RWPE1 (cell line): ENCODE measurements around the gene OR6B3.
A peak's percentile ranks its signal among the peaks of the same experiment; 100 is the strongest.

ENCODE experiments used
- CTCF ChIA-PET: fragments of 350-600 bp; sonication (Branson Sonifier 250); formaldehyde crosslinking; extraction: SDS; loops from one replicate; lab custom pipeline; 2021; lab: Yijun Ruan, JAX
- POLR2A ChIA-PET: fragments of 400-600 bp; formaldehyde crosslinking; extraction: SDS; loops from one replicate; lab custom pipeline; 2020; ENCODE audit warnings: antibody characterized with exemption; ENCODE audit not compliant: low non-redundant PET; lab: Yijun Ruan, JAX
- DNase-seq: peaks from one replicate; pipeline ENCODE4 v3.0.0; 2012; ENCODE audit warnings: low spot score
- H3K27ac ChIP-seq: fragments of 450-650 bp; 2 replicates; pipeline ENCODE4 v1.5.1; 2017
- CTCF ChIP-seq: fragments of 450-650 bp; conservative IDR thresholded peaks from 2 replicates; pipeline ENCODE4 v1.5.1; 2017; ENCODE audit warnings: low read depth, mild to moderate bottlenecking

OR6B3 gene

DNA sequence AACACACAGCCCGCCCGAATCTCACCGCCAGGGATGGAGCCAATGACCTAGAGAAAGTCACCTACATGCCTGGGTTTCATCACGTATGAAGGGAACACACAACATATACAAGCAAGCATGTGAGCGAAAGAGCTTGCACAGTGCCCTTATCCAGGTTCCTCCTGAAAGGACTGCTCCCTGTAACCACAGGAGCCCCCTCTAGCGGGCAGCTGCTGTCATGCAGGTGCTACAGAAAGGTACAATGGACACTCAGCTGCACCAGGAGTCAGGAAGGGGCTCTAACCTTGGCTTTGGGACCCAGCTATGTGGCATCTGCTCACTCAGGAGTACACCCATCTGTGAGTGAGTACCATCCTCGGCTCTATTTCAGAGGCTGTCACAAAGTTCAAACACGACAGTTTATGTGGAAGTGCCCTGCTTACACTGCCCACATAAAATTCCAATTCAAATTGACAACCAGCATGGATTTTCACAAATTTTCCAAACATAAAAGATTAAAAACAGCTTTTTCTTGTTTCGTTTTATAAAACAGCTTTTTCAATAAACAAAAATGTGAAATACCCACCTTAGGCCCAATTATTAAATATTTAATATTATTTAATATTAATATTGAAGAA is 31.7 kb downstream of the OR6B3 start:
- peak; percentile 67 for DNase-seq
- TF ChIP-seq CTCF = peak; percentile 84
- CTCF ChIA-PET = interaction anchor here (0.6 to 1.3 kb wide), 13 partner anchors 8 to 1080 kb away, joined by 3 to 5 read pairs (median 3); no protein-coding TSS in a partner anchor
- no peak overlapping the region for H3K27ac ChIP-seq
- POLR2A ChIA-PET = no interaction called here

DNA sequence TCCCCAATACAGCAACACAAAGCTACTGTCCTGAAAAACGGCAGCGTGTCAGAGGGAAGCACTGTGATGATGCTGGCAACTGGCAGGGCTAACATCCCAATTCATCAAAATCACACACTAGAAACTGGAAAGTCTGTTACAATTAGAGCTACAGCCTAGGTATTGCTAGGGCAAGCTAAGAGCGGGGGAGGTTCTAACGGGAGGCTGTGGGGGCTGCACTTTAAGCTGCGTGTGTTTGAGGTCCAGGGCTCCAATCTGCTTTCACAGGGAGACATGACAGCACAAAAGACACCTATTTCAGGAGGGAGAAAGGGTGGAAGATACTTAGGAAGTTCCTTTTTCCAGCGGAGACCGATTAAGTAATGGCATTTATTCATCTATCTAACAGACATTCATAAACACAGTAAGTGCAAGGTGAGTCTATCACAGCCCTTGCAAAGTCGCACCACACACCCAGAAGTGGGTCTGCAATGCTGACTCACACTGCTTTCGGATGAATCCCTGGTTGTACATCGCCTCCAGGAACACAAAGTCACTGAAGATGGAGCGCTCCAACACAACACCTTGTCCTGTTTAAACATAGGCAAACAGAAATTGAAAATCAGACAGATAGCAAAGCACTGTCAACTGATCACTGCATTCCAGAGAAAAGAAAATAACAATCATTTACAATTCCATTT is 35.1 kb downstream of the OR6B3 start:
- TF ChIP-seq CTCF = no peak
- POLR2A ChIA-PET = no interaction called here
- DNase-seq = no peak

DNA sequence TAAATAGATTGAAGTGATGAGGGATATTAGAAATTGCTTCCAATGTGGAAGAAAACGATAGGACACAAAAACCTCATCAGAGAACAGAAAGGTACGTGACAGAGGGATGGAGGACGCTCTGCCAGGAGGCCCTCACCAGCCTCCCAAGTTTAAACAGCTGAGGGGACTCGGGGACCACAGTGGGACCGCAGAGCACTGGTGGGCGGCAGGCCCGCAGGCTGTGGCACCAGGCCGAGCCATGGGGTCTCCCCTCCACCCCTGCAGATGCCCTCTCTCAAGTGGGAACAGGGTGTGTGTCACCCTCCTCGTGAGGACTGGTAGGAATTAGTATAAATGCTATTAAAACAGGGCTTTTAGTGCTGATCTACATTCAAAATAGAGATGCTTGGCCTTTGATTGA is 39.0 kb downstream of the OR6B3 start:
- CTCF ChIA-PET = no interaction called here
- no peak overlapping the region for H3K27ac ChIP-seq
- no peak for TF ChIP-seq CTCF
- POLR2A ChIA-PET = no interaction called here
- no peak for DNase-seq

More for the DNA sequence above, 35.1 kb downstream of the OR6B3 start:
- CTCF ChIA-PET = no interaction called here
- no peak overlapping the region for H3K27ac ChIP-seq

- no peak overlapping the region for H3K27ac ChIP-seq
- POLR2A ChIA-PET = no interaction called here
- peak; percentile 19; the same call in 1 of the 2 replicates for TF ChIP-seq CTCF
- DNase-seq = no peak
- CTCF ChIA-PET = interaction anchor here (0.6 to 1.3 kb wide), 7 partner anchors 8 to 556 kb away, joined by 3 to 4 read pairs (median 3); no protein-coding TSS in a partner anchor
These were observed 40.0 kb downstream of the OR6B3 start for GRCh38 chr2:240013343-240013742.

- DNase-seq = no peak
- CTCF ChIA-PET = interaction anchor here (0.5 to 0.7 kb wide), 3 partner anchors 19 to 253 kb away, joined by 4 to 5 read pairs (median 5); no protein-coding TSS in a partner anchor
These were observed 50.3 kb downstream of the OR6B3 start for GRCh38 chr2:240002983-240003382.

More at GRCh38 chr2:240002983-240003382, 50.3 kb downstream of the OR6B3 start:
- no peak for TF ChIP-seq CTCF
- H3K27ac ChIP-seq = no peak overlapping the region
- POLR2A ChIA-PET = no interaction called here
